KMS-11 (cell line): ENCODE data around the gene FHAD1.

ENCODE experiments used
- H2AFZ ChIP-seq: fragments of 200-600 bp; sonication (generic); 2 replicates; pipeline ENCODE4 v1.6.1; 2016; ENCODE audit warnings: antibody characterized with exemption, mixed run types, low read depth
- H3K27ac ChIP-seq: fragments of 200-600 bp; sonication (generic); 2 replicates; pipeline ENCODE4 v1.6.1; 2016; ENCODE audit warnings: mild to moderate bottlenecking, mixed run types
- H3K27me3 ChIP-seq: fragments of 200-600 bp; sonication (generic); 2 replicates; pipeline ENCODE4 v1.6.1; 2017; ENCODE audit warnings: mild to moderate bottlenecking, low read depth, mixed run types, moderate library complexity; ENCODE audit not compliant: insufficient read depth
- H3K36me3 ChIP-seq: fragments of 200-600 bp; sonication (generic); 2 replicates; pipeline ENCODE4 v1.6.1; 2017; ENCODE audit warnings: mild to moderate bottlenecking, mixed run types; ENCODE audit not compliant: insufficient read depth
- H3K4me1 ChIP-seq: fragments of 200-600 bp; sonication (generic); 2 replicates; pipeline ENCODE4 v1.6.1; 2016; ENCODE audit warnings: mild to moderate bottlenecking, low read depth, mixed run types; ENCODE audit not compliant: poor library complexity, severe bottlenecking
- H3K4me2 ChIP-seq: fragments of 200-600 bp; sonication (generic); 2 replicates; pipeline ENCODE4 v1.7.0; 2016; ENCODE audit warnings: mild to moderate bottlenecking, mixed run types
- H3K4me3 ChIP-seq: fragments of 200-600 bp; sonication (generic); IDR thresholded peaks from 2 replicates; pipeline ENCODE4 v1.6.1; 2017; ENCODE audit warnings: low read depth, low read length, mixed read lengths; ENCODE audit not compliant: insufficient read depth
- H3K79me2 ChIP-seq: fragments of 200-600 bp; sonication (generic); 2 replicates; pipeline ENCODE4 v1.6.1; 2016; ENCODE audit warnings: low read depth, mixed run types; ENCODE audit not compliant: insufficient read depth
- H3K9ac ChIP-seq: fragments of 200-600 bp; sonication (generic); 2 replicates; pipeline ENCODE4 v1.6.1; 2016; ENCODE audit warnings: mild to moderate bottlenecking, mixed run types
- H4K20me1 ChIP-seq: fragments of 200-600 bp; sonication (generic); 2 replicates; pipeline ENCODE4 v1.6.1; 2016; ENCODE audit warnings: mild to moderate bottlenecking, mixed run types; ENCODE audit not compliant: insufficient read depth
- TF ChIP-seq, protein P1 (sequence below): fragments of 200-600 bp; sonication (generic); conservative IDR thresholded peaks from 2 replicates; pipeline ENCODE4 v1.6.1; 2017; ENCODE audit warnings: low read depth, mild to moderate bottlenecking, antibody characterized with exemption, low read length, moderate library complexity, mixed read lengths

Gene FHAD1

DNA sequence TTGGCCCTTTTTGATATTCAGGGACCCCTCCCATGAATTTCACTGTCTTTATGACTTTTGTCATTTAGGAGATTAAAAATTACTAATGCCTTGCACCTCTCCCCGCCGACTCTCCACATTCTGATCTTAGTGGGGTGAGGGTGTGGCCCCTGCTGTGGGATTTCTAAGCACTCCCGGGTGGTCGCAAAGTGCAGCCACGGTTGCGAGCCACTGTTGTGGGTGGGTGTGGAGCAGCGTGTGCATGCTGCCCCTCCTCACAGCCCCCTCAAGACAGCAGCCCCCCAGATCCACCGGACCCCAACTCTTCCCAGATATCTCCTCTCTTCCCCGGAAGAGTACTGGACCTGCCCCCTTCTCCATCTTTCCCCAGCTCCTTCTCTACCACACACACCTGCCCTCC is 96.1 kb downstream of the FHAD1 start:
- no peak overlapping the region for H3K4me2 ChIP-seq
- H3K27ac ChIP-seq, result no peak overlapping the region
- H3K79me2 ChIP-seq, result no peaks in the 10 kb centered on the region
- TF ChIP-seq, protein P1, sequence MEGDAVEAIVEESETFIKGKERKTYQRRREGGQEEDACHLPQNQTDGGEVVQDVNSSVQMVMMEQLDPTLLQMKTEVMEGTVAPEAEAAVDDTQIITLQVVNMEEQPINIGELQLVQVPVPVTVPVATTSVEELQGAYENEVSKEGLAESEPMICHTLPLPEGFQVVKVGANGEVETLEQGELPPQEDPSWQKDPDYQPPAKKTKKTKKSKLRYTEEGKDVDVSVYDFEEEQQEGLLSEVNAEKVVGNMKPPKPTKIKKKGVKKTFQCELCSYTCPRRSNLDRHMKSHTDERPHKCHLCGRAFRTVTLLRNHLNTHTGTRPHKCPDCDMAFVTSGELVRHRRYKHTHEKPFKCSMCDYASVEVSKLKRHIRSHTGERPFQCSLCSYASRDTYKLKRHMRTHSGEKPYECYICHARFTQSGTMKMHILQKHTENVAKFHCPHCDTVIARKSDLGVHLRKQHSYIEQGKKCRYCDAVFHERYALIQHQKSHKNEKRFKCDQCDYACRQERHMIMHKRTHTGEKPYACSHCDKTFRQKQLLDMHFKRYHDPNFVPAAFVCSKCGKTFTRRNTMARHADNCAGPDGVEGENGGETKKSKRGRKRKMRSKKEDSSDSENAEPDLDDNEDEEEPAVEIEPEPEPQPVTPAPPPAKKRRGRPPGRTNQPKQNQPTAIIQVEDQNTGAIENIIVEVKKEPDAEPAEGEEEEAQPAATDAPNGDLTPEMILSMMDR, result no peak
- H4K20me1 ChIP-seq, result no peaks in the 10 kb centered on the region
- H3K36me3 ChIP-seq, result no peaks in the 10 kb centered on the region
- no peak overlapping the region for H3K4me3 ChIP-seq
- no peak overlapping the region for H2AFZ ChIP-seq
- no peaks in the 10 kb centered on the region for H3K4me1 ChIP-seq
- peaks cover 45% of the 10 kb centered on the region; the same call in 1 of the 2 replicates for H3K27me3 ChIP-seq
- no peak overlapping the region for H3K9ac ChIP-seq

DNA sequence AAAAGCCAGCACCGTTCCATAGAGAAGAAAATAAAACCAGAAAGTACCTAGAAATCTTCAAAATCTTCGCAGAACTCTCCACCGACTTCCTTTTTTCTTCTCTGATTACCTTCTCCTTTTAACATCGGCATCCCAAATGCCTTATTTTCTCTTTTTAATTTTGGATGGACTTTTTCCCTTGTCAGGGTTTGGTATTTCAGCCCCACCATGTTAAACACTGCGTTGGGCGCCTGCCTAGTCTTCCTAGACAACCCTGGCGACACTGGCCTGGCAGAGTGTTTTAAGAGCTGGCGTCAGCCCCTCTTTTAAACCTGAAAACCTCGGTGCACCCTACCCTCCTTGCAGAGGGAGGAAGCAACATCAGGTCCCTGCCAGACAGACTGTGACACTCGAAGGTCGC is 96.7 kb downstream of the FHAD1 start:
- H3K27ac ChIP-seq, result no peak overlapping the region
- no peaks in the 10 kb centered on the region for H3K36me3 ChIP-seq
- H3K79me2 ChIP-seq, result no peaks in the 10 kb centered on the region
- H3K4me1 ChIP-seq, result no peaks in the 10 kb centered on the region
- no peaks in the 10 kb centered on the region for H4K20me1 ChIP-seq
- TF ChIP-seq, protein P1, result no peak
- H3K9ac ChIP-seq, result no peak overlapping the region
- H3K4me2 ChIP-seq, result no peak overlapping the region
- H3K4me3 ChIP-seq, result no peak overlapping the region
- no peak overlapping the region for H2AFZ ChIP-seq
- H3K27me3 ChIP-seq, result peaks cover 46% of the 10 kb centered on the region; the same call in 1 of the 2 replicates

DNA sequence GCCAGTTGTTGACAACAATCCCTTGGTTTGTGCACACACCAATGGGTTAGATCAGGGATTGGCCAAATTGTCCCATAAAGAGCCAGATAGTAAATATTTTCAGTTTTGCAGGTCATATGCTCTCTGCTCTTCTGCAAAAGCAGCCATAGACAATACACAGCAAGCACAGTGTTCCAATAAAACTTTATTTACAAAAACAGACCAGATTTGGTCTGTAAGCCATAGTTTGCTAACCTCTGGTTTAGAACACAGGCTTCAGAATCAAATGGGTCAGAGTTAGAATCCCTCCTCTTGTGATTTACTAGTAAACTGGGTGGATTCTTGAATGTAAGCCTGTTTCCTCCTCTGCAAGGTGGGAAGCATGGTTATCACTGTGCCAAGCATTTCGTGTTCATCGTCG is 97.4 kb downstream of the FHAD1 start:
- Histone ChIP-seq H3K27ac (no peak overlapping the region), H4K20me1 (no peaks in the 10 kb centered on the region), H3K4me1 (no peaks in the 10 kb centered on the region), H3K79me2 (no peaks in the 10 kb centered on the region), H3K27me3 (peaks cover 46% of the 10 kb centered on the region; the same call in 1 of the 2 replicates), H2AFZ (no peak overlapping the region), H3K9ac (no peak overlapping the region), H3K36me3 (no peaks in the 10 kb centered on the region), H3K4me2 (no peak overlapping the region), H3K4me3 (no peak overlapping the region)
- TF ChIP-seq, protein P1, result no peak

DNA sequence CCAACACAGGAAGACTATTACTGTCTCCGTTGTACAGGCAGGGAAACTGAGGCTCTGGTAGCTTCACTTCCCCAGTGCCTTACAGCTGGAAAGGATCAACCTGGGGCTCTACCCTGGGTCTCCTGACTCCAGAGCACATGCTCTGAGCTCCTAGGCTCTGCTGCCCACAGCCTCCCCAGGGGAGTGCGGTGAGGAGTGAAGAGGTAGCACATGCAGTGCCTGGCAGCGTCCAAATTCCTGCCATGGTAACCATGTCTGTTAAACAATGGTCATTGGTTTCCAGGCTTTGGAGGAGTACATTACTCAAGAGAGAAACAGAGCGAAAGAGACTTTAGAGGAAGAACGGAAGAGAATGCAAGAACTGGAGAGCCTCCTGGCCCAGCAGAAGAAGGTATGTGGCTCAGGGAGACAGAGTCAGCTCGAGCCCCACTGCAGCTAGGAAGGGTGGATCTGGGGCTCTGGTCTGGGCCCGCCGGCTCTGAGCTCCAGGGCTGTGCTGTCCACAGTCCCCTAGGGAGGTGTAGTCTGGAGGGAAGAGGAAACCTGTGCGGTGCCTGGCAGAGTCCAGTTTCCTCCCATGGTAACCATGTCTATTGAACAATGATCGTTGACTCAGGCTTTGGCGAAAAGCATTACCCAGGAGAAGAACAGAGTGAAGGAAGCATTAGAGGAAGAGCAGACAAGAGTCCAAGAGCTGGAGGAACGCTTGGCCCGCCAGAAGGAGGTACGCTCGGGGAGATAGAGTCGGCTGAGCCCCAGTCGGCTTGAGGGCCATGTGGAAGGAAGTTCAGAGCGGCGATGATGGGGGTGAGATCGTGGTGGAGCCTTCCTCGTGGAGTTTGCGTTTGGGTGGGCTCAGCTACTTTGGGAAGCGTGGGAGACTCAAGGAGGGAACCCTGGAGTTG is 98.0 kb downstream of the FHAD1 start:
- Histone ChIP-seq H4K20me1 (no peaks in the 10 kb centered on the region), H2AFZ (no peak overlapping the region), H3K27ac (no peak overlapping the region), H3K4me1 (no peaks in the 10 kb centered on the region), H3K36me3 (no peaks in the 10 kb centered on the region), H3K79me2 (no peaks in the 10 kb centered on the region), H3K4me2 (no peak overlapping the region), H3K4me3 (no peak overlapping the region), H3K27me3 (peaks cover 46% of the 10 kb centered on the region; the same call in 1 of the 2 replicates), H3K9ac (no peak overlapping the region)
- TF ChIP-seq, protein P1, result no peak
